Mesendoderm (in vitro differentiated cells): Measurements from ENCODE around the gene RETNLB.

Experiments used
- DNase-seq: peaks from one replicate; pipeline ENCODE4 v3.0.0; 2013
- H2AK5ac ChIP-seq: 2 replicates; pipeline ENCODE4 v1.6.1; 2013; ENCODE audit warnings: low read length, inconsistent platforms
- H2BK120ac ChIP-seq: 2 replicates; pipeline ENCODE4 v1.6.1; 2013; ENCODE audit warnings: low read depth, mild to moderate bottlenecking, low read length, moderate library complexity, mixed read lengths
- H2BK15ac ChIP-seq: replicated peaks from 2 replicates; pipeline ENCODE4 v1.6.1; 2013; ENCODE audit warnings: low read depth, mild to moderate bottlenecking, moderate library complexity
- H2BK5ac ChIP-seq: 2 replicates; pipeline ENCODE4 v1.6.1; 2013; ENCODE audit warnings: low read length, inconsistent platforms
- H3K18ac ChIP-seq: 2 replicates; pipeline ENCODE4 v1.6.1; 2013; ENCODE audit warnings: mild to moderate bottlenecking, low read length, mixed read lengths
- H3K23ac ChIP-seq: one replicate; pipeline ENCODE4 v1.6.1; 2013; ENCODE audit warnings: low read length
- H3K27ac ChIP-seq: 2 replicates; pipeline ENCODE4 v1.5.1; 2013; ENCODE audit warnings: low read depth, mild to moderate bottlenecking, inconsistent platforms, low read length, moderate library complexity
- H3K27me3 ChIP-seq: 2 replicates; pipeline ENCODE4 v1.6.1; 2013; ENCODE audit warnings: low read length, control low read depth, mild to moderate bottlenecking, inconsistent platforms; ENCODE audit not compliant: insufficient read depth, poor library complexity
- H3K36me3 ChIP-seq: 2 replicates; pipeline ENCODE4 v1.6.1; 2013; ENCODE audit warnings: low read length, inconsistent platforms; ENCODE audit not compliant: control insufficient read depth, insufficient read depth
- H3K4ac ChIP-seq: one replicate; pipeline ENCODE4 v1.6.1; 2013; ENCODE audit warnings: low read depth, mild to moderate bottlenecking, low read length, moderate library complexity
- H3K4me1 ChIP-seq: 2 replicates; pipeline ENCODE4 v1.6.1; 2013; ENCODE audit warnings: low read depth, low read length, inconsistent platforms; ENCODE audit not compliant: control insufficient read depth
- H3K4me2 ChIP-seq: 2 replicates; pipeline ENCODE4 v1.6.1; 2013; ENCODE audit warnings: low read length
- H3K4me3 ChIP-seq: 2 replicates; pipeline ENCODE4 v1.5.1; 2013; ENCODE audit warnings: mild to moderate bottlenecking, low read length
- H3K56ac ChIP-seq: one replicate; pipeline ENCODE4 v1.6.1; 2013; ENCODE audit warnings: low read length
- H3K79me1 ChIP-seq: 2 replicates; pipeline ENCODE4 v1.6.1; 2013; ENCODE audit warnings: low read length, inconsistent platforms
- H3K79me2 ChIP-seq: 2 replicates; pipeline ENCODE4 v1.6.1; 2013; ENCODE audit warnings: mild to moderate bottlenecking, low read length; ENCODE audit not compliant: control insufficient read depth, insufficient read depth
- H3K9ac ChIP-seq: 2 replicates; pipeline ENCODE4 v1.6.1; 2013; ENCODE audit warnings: low read length, inconsistent platforms
- H4K5ac ChIP-seq: one replicate; pipeline ENCODE4 v1.6.1; 2013; ENCODE audit warnings: low read length
- H4K8ac ChIP-seq: one replicate; pipeline ENCODE4 v1.6.1; 2013; ENCODE audit warnings: low read depth, mild to moderate bottlenecking, control low read depth, low read length, moderate library complexity
- WGBS: extraction: QIAGEN DNeasy Blood & Tissue Kit; methylation state at CpG from one replicate; pipeline ENCODE4 v1.1.7; 2013; ENCODE audit warnings: low lambda C conversion rate, missing lambda C conversion rate; ENCODE audit not compliant: insufficient coverage; ENCODE audit errors: extremely low coverage; 5-methylcytosine and 5-hydroxymethylcytosine counted together

RETNLB gene

GRCh38 chr3:108779496-108779895 is 22.3 kb upstream of the RETNLB start:
- no peak overlapping the region for H3K4me3 ChIP-seq
- H4K5ac ChIP-seq = no peak overlapping the region
- H2BK15ac ChIP-seq = no peak overlapping the region
- WGBS = no CpG with 5 or more reads among the region's 3 CpGs
- H4K8ac ChIP-seq = no peak overlapping the region
- no peaks in the 10 kb centered on the region for H3K79me1 ChIP-seq
- no peak overlapping the region for H2BK5ac ChIP-seq
- no peaks in the 10 kb centered on the region for H3K36me3 ChIP-seq
- H2BK120ac ChIP-seq = no peak overlapping the region
- H3K9ac ChIP-seq = no peak overlapping the region
- H3K4me2 ChIP-seq = no peak overlapping the region
- no peaks in the 10 kb centered on the region for H3K4me1 ChIP-seq
- no peak overlapping the region for H3K18ac ChIP-seq
- DNase-seq = no peak
- H3K23ac ChIP-seq = no peak overlapping the region
- no peak overlapping the region for H2AK5ac ChIP-seq
- no peak overlapping the region for H3K56ac ChIP-seq
- no peak overlapping the region for H3K4ac ChIP-seq
- no peaks in the 10 kb centered on the region for H3K27me3 ChIP-seq
- no peaks in the 10 kb centered on the region for H3K79me2 ChIP-seq
- H3K27ac ChIP-seq = no peak overlapping the region

GRCh38 chr3:108775649-108776048 is 18.4 kb upstream of the RETNLB start:
- H2BK120ac ChIP-seq = no peak overlapping the region
- H3K27ac ChIP-seq = no peak overlapping the region
- no peak overlapping the region for H3K4ac ChIP-seq
- H3K4me3 ChIP-seq = no peak overlapping the region
- H3K79me1 ChIP-seq = no peaks in the 10 kb centered on the region
- H3K27me3 ChIP-seq = no peaks in the 10 kb centered on the region
- no peak for DNase-seq
- no peak overlapping the region for H4K8ac ChIP-seq
- no peak overlapping the region for H3K23ac ChIP-seq
- H3K18ac ChIP-seq = no peak overlapping the region
- H2BK15ac ChIP-seq = no peak overlapping the region
- H3K56ac ChIP-seq = no peak overlapping the region
- H3K4me1 ChIP-seq = no peaks in the 10 kb centered on the region
- H3K36me3 ChIP-seq = no peaks in the 10 kb centered on the region
- H3K4me2 ChIP-seq = no peak overlapping the region
- no CpG with 5 or more reads among the region's 1 CpG for WGBS
- H2BK5ac ChIP-seq = no peak overlapping the region
- no peaks in the 10 kb centered on the region for H3K79me2 ChIP-seq
- H2AK5ac ChIP-seq = no peak overlapping the region
- H3K9ac ChIP-seq = no peak overlapping the region
- no peak overlapping the region for H4K5ac ChIP-seq

- Histone ChIP-seq H4K8ac (no peak overlapping the region), H2AK5ac (no peak overlapping the region), H3K9ac (no peak overlapping the region), H3K18ac (no peak overlapping the region), H3K23ac (no peak overlapping the region), H3K4me2 (no peak overlapping the region), H3K27me3 (no peaks in the 10 kb centered on the region), H3K36me3 (no peaks in the 10 kb centered on the region), H3K79me2 (no peaks in the 10 kb centered on the region), H2BK5ac (no peak overlapping the region), H3K4me1 (no peaks in the 10 kb centered on the region), H3K27ac (no peak overlapping the region), H3K4ac (no peak overlapping the region), H2BK120ac (no peak overlapping the region), H3K56ac (no peak overlapping the region), H3K4me3 (no peak overlapping the region), H4K5ac (no peak overlapping the region), H3K79me1 (no peaks in the 10 kb centered on the region), H2BK15ac (no peak overlapping the region)
- DNase-seq = no peak
- WGBS = no CpG with 5 or more reads among the region's 3 CpGs
Observed at GRCh38 chr3:108767253-108767652, 10.0 kb upstream of the RETNLB start.

GRCh38 chr3:108755686-108756085 is 1.5 kb downstream of the RETNLB start:
- DNase-seq = no peak
- Histone ChIP-seq H2BK120ac (no peak overlapping the region), H2AK5ac (no peak overlapping the region), H3K56ac (no peak overlapping the region), H3K4me3 (no peak overlapping the region), H3K9ac (no peak overlapping the region), H3K79me1 (no peaks in the 10 kb centered on the region), H3K23ac (no peak overlapping the region), H3K4ac (no peak overlapping the region), H2BK5ac (no peak overlapping the region), H3K79me2 (no peaks in the 10 kb centered on the region), H3K4me2 (no peak overlapping the region), H3K4me1 (no peaks in the 10 kb centered on the region), H3K36me3 (no peaks in the 10 kb centered on the region), H3K27ac (no peak overlapping the region), H3K27me3 (no peaks in the 10 kb centered on the region), H2BK15ac (no peak overlapping the region), H4K5ac (no peak overlapping the region), H3K18ac (no peak overlapping the region), H4K8ac (no peak overlapping the region)
- WGBS = no CpG with 5 or more reads among the region's 5 CpGs

GRCh38 chr3:108744762-108745161 is 12.4 kb downstream of the RETNLB start:
- Histone ChIP-seq H3K79me1 (no peaks in the 10 kb centered on the region), H2BK120ac (no peak overlapping the region), H3K4me1 (no peaks in the 10 kb centered on the region), H2AK5ac (no peak overlapping the region), H4K5ac (no peak overlapping the region), H3K9ac (no peak overlapping the region), H3K23ac (no peak overlapping the region), H3K79me2 (no peaks in the 10 kb centered on the region), H3K27ac (no peak overlapping the region), H3K18ac (no peak overlapping the region), H3K4me3 (no peak overlapping the region), H2BK5ac (no peak overlapping the region), H4K8ac (no peak overlapping the region), H3K27me3 (no peaks in the 10 kb centered on the region), H3K56ac (no peak overlapping the region), H3K4ac (no peak overlapping the region), H3K4me2 (no peak overlapping the region), H2BK15ac (no peak overlapping the region), H3K36me3 (no peaks in the 10 kb centered on the region)
- DNase-seq = no peak
- WGBS = no CpG with 5 or more reads among the region's 5 CpGs

GRCh38 chr3:108742929-108743328 is 14.3 kb downstream of the RETNLB start:
- Histone ChIP-seq H3K18ac (no peak overlapping the region), H3K4ac (no peak overlapping the region), H3K9ac (no peak overlapping the region), H4K5ac (no peak overlapping the region), H2BK15ac (no peak overlapping the region), H3K4me3 (no peak overlapping the region), H3K56ac (no peak overlapping the region), H3K4me1 (no peaks in the 10 kb centered on the region), H4K8ac (no peak overlapping the region), H3K27me3 (no peaks in the 10 kb centered on the region), H3K27ac (no peak overlapping the region), H3K4me2 (no peak overlapping the region), H3K79me1 (no peaks in the 10 kb centered on the region), H2BK120ac (no peak overlapping the region), H3K79me2 (no peaks in the 10 kb centered on the region), H2BK5ac (no peak overlapping the region), H2AK5ac (no peak overlapping the region), H3K23ac (no peak overlapping the region), H3K36me3 (no peaks in the 10 kb centered on the region)
- no peak for DNase-seq
- WGBS = no CpG with 5 or more reads among the region's 1 CpG
